Rectal smooth muscle tissue (tissue), 1 donor: ENCODE data around the gene BANF2.

Source experiments
- H3K27ac ChIP-seq: one replicate; pipeline ENCODE4 v1.7.0; 2013; ENCODE audit warnings: low read depth, low read length, inconsistent platforms
- H3K27me3 ChIP-seq: one replicate; pipeline ENCODE4 v1.7.0; 2013; ENCODE audit warnings: low read length; ENCODE audit not compliant: control insufficient read depth, insufficient read depth
- H3K36me3 ChIP-seq: one replicate; pipeline ENCODE4 v1.7.0; 2013; ENCODE audit warnings: low read length; ENCODE audit not compliant: control insufficient read depth, insufficient read depth
- H3K4me1 ChIP-seq: one replicate; pipeline ENCODE4 v1.7.0; 2013; ENCODE audit warnings: low read length; ENCODE audit not compliant: control insufficient read depth, insufficient read depth
- H3K4me3 ChIP-seq: one replicate; pipeline ENCODE4 v1.7.0; 2013; ENCODE audit warnings: low read length
- H3K9ac ChIP-seq: one replicate; pipeline ENCODE4 v1.7.0; 2013; ENCODE audit warnings: low read length

Gene BANF2

DNA sequence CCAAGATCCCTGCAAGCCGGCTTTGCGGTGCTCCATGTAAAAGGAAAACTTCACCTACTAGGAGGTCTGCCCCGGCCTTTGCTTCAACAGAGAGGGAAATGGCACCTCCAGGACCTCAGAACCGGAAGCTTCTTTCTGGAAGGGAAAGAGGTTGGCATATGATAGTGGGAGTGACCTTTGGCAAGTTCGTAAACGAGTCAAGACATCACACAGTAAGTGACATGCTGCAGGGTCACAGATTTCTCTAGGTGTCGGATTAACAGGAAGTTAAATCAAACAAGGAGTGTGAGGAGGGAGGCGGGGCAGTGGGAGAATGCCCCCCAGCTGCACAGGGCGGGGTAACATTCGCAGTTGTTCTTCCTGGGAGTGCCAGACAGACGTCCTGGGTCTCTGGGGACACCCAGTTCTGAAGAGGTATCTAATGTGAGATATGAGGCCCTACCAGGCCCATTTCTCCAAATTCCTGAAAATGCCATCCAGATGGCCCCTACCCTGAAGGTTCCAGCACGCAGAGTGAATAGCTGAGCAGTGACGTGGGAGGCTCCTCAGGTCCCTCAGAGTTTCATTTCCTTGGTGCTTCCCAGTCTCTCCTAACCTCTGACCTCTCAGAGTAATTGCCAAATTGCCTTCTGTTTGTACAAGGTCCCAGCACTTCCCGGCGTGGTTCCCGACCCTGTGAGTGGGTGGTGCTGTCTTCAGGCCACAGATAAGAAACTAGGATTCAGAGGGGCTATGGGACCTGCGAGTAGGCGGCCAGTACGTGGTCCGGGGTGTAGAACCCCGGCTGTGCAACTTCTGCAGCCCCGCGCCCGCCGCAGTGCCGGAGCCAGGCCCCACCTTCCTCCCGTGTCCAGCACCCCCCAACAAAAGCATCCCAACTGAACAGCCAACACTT is 19.6 kb upstream of the BANF2 start:
- peak overlapping the region; percentile 19 for H3K9ac ChIP-seq
- no peaks in the 10 kb centered on the region for H3K27me3 ChIP-seq
- H3K27ac ChIP-seq: peak overlapping the region; percentile 79
- peaks cover 10% of the 10 kb centered on the region for H3K4me1 ChIP-seq
- peak overlapping the region; percentile 80 for H3K4me3 ChIP-seq
- peaks cover 5% of the 10 kb centered on the region for H3K36me3 ChIP-seq

DNA sequence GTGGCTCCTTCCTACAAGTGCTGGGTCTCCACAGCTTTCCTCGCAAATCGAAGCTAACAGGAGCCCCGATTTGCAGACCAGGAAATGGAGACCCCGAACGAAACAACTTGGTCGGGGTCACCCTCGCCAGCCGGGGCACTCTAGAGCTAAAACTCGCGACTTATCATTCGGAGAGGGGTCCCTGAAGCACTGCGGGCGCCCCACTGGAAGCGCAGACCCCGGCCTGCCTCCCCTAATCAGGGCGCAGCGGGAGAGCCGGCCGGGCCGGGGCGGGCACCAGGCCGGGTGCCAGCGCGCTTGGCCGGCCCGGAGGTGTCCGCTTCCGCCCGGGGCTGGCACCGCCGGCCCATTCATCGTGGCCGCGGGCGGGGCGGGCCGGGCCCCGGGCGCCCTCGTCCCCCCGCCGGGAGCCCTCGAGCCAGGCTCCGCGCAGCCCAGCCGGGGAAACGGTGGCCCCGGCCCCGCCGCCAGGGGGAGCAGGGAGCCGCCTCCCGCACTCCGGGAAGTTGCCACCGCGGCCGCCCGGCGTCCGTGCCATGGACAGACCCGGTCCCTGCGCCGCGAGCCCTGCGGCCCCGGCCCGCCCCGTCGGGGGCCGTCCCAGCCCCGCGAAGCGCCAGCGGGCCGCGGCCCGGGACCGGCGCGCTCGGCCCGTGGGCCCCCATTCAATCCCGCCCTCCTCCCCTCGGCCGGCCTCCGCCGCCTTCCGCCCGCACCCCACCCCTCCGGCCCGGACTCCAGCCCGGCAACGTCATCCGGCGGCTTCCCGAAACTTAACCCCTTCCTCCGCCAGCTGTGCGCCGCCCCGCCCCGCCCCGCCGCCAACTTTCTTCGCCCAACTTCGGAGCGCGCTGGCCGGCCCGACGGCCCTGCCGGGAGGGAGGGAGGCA is 18.7 kb upstream of the BANF2 start:
- Histone ChIP-seq H3K27ac (peak overlapping the region; percentile 83), H3K36me3 (peaks cover 4% of the 10 kb centered on the region), H3K9ac (peak overlapping the region; percentile 19), H3K4me1 (peaks cover 6% of the 10 kb centered on the region), H3K4me3 (peak overlapping the region; percentile 80), H3K27me3 (no peaks in the 10 kb centered on the region)

DNA sequence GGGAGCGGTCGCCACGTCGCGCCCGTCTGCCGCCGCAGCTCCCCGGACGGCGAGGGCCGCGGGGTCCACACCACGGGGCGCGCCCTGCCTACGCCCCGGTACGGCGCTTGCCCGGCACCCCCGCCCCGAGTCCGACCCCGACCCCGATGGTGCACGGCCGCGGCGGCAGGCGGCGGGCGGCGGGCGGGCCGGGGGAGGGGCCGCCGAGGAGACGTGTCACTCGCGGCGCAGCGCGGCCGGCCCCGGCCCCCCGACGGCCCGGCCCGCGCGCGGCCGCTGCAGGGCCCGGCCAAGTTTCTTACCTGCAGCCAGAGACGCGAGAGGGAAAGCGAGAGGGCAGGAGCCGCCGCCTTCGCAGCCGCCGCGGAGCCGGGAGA is 18.1 kb upstream of the BANF2 start:
- Histone ChIP-seq H3K4me1 (peaks cover 6% of the 10 kb centered on the region), H3K27ac (peak overlapping the region; percentile 83), H3K36me3 (no peaks in the 10 kb centered on the region), H3K27me3 (no peaks in the 10 kb centered on the region), H3K9ac (peak overlapping the region; percentile 44), H3K4me3 (peak overlapping the region; percentile 75)

DNA sequence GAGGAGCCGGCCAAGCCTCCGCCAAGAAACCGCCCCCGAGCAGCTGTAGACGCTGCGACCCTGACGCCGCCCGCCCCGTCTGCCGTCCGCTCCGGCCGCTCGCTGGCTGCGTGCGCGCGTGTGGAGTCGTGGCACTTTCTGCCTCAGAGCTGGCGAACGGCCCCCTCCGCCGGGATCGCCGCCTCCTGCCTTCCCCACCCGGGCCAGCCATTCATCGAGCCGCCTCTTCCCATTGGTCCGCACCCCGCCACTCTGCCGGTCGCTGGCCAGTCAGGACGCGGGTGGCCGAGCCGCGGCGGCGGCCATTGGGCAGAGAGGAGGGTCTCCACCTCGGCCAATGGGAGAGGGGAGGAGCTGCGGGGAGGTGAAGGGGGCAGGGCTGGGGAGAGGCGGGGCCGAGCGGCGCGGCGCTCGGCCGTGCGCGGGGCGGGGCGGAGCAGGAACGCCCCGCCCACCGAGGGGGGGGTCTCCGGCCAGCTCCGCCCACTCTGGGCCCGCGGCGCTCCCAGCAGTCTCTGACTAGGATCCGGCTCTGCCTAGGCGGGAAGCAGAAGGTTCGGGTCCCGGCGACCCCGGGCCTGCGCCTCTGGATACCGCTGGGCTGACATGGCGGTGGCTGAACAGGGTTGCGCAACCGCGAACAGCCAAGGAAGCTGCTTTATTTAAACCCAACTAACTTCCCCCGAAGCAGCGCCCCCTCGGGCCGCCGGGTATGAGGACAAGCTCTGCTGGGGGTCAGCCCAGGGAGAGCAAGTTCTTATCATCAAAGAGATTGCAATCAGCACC is 17.5 kb upstream of the BANF2 start, which contains the start of gene RRBP1:
Gene RRBP1, minus strand, starts transcription at position 140 of the 786 bp plus-strand sequence. CDS start 21,735 bp downstream, outside the sequence.
- H3K4me1 ChIP-seq: peaks cover 6% of the 10 kb centered on the region

DNA sequence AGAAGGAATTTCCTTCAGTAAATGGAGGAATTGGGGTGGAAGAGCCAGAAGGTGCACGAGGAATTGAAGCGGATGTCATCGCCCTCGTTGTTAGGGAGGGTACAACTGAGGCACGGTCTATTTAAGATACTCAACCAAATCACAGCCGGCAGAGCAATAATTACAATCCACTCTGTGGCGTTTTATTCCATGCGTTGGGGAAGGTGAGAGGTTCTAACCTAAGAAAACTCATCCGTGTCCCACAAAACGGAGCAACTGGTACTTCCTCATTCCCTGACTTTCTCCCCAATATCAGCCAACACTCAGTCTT is 16.9 kb upstream of the BANF2 start:
- Histone ChIP-seq H3K27ac (no peak overlapping the region), H3K9ac (no peak overlapping the region), H3K36me3 (no peaks in the 10 kb centered on the region), H3K27me3 (no peaks in the 10 kb centered on the region), H3K4me3 (peak overlapping the region; percentile 76), H3K4me1 (peaks cover 6% of the 10 kb centered on the region)

More for the DNA sequence above, 17.5 kb upstream of the BANF2 start, which contains the start of gene RRBP1:
- Histone ChIP-seq H3K9ac (peak within 1 kb of the TSS; percentile 44), H3K4me3 (peak within 1 kb of the TSS; percentile 76), H3K36me3 (no peaks in the 10 kb centered on the region), H3K27me3 (no peaks in the 10 kb centered on the region), H3K27ac (peak within 1 kb of the TSS; percentile 83)

DNA sequence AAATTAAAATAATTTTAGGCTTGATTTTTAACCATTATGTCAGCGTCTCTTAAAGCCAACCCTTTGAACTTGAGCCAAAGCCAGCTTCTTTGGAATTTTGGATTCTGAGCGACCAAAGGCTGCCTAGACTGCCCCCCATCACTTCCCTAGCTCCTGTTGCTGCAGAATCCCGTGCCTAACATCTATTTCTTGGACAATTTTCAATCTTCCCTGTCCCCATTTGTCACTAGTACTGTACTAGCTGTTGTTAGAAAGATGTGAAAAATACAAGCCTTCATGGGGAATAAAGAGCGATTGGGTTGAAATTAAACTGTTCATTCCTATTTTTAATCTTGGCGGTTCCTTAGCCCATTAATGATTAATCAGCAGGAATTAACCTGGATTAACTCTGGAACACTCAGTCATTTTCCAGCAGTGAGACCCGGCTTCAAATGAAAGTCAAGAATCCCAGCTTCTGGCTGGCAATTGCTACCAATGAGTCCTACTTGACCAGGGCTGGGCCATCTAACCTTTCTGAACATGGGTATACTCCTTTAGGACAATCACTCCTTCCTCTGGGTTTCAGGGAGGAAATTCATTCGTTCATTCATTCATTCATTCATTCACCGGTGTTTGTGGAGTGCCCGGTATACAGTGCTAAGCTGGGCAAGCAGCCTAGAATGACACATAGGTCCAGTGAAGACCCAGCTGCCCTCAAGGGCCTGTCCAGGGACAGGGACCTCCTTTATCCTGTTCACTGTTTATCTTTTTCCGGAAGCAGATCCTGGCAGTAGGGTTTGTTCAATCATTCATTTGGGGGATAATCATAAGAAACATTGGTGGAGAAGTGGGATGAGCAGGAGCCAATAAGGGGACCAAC is 16.3 kb upstream of the BANF2 start:
- Histone ChIP-seq H3K4me3 (no peak overlapping the region), H3K27me3 (no peaks in the 10 kb centered on the region), H3K4me1 (peaks cover 6% of the 10 kb centered on the region), H3K9ac (no peak overlapping the region), H3K27ac (no peak overlapping the region), H3K36me3 (no peaks in the 10 kb centered on the region)

DNA sequence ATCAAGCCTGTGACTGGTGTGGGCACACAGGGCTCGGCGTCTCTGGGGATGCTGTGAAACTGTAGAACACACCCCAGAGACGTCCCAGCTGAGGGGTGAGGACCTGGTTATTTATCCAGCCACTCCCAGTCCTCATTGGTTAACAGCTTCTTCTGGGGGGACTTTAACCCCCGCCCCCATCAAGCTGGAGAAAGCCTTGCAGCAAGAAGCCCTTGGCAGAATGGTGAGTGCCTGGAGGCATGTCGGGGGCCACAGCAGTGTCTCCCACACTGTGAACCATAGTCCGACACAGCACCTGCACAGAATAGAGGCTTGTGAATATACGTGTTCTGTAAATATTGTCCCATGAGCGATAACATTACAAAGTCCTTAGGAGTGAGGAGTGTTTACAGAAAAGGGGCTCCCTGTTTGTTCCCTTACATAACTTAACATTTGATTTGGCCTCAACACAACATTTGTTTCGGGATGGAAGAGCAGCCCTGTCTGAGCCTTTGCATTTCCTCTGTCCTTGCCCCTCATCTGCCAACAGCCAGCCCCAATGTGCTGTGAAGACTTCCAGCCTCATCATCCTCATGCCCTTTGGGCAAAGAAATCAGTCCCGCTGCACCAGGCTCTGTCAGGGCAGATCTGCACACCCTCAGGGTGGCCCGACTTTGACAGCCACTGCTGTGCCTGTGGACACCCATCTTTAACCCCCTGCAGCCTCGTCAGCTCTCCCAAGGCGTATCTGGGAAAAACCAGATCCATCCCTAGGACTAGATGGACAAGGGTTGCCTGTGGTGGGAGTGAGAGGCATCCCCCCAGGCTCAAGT is 15.5 kb upstream of the BANF2 start:
- Histone ChIP-seq H3K36me3 (no peaks in the 10 kb centered on the region), H3K9ac (no peak overlapping the region), H3K4me3 (no peak overlapping the region)

DNA sequence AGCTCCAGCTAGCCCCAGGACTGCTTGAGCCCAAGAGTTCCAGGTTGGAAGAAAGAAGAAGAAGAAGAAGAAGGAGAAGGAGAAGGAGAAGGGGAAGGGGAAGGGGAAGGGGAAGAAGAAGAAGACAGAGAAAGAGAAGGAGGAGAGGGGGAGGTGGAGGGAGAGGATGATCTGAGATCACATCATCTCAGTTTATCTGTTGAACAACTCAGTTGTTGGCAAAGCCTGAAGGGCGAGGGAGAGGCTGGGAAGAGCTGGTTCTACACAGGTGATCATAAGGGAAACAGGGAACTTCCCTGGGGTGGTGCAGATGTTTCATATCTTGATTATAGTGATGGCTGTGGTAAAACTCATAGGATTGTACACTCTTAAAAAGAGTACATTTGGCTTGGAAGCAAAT is 14.6 kb upstream of the BANF2 start:
- Histone ChIP-seq H3K27ac (no peak overlapping the region), H3K9ac (no peak overlapping the region), H3K36me3 (no peaks in the 10 kb centered on the region), H3K4me1 (peaks cover 6% of the 10 kb centered on the region), H3K4me3 (no peak overlapping the region), H3K27me3 (no peaks in the 10 kb centered on the region)

More for the DNA sequence above, 15.5 kb upstream of the BANF2 start:
- H3K4me1 ChIP-seq: peaks cover 6% of the 10 kb centered on the region
- no peaks in the 10 kb centered on the region for H3K27me3 ChIP-seq
- H3K27ac ChIP-seq: no peak overlapping the region

DNA sequence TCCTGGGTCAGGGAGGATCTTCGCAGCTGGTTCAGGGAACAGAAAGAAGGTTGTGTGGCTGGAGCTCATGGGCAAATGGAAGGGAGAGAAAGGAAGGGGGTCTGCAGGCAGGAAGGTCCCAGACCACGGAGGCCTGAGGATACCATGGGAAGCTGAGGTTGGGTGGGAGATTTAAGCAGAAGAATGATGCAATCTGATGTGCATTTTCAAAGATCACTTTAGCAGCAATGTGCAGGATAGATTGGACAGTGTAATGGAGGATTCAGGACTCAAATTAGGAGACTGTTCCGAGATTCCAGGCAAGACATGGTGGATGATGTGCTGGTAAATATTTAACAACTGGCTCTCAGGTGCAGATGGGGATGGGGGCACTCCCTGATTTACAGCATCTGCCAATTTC is 12.0 kb upstream of the BANF2 start:
- Histone ChIP-seq H3K4me1 (peaks cover under 1% of the 10 kb centered on the region), H3K9ac (no peak overlapping the region), H3K4me3 (no peak overlapping the region), H3K27ac (no peak overlapping the region), H3K36me3 (no peaks in the 10 kb centered on the region), H3K27me3 (no peaks in the 10 kb centered on the region)

DNA sequence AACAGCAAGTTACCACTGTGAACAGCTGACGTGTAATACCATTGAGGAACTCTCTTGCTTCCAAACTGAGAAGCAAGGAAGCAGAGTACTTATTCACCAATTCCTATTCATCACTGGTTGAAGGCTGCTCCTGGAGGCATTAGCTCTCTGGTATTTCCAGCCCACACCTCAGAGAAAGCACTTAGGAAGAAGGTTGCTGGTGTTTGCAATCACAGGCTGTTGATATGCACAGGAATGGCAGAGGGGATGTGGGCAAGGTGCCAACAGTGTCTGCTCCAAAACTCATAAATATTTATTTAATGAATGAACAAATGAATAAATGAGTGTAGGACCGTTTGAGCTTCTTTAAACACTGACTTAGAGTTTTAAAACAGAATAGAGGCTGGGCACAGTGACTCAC is 10.8 kb upstream of the BANF2 start:
- Histone ChIP-seq H3K27me3 (no peaks in the 10 kb centered on the region), H3K27ac (no peak overlapping the region), H3K4me1 (peaks cover 2% of the 10 kb centered on the region), H3K9ac (no peak overlapping the region), H3K4me3 (no peak overlapping the region), H3K36me3 (no peaks in the 10 kb centered on the region)

DNA sequence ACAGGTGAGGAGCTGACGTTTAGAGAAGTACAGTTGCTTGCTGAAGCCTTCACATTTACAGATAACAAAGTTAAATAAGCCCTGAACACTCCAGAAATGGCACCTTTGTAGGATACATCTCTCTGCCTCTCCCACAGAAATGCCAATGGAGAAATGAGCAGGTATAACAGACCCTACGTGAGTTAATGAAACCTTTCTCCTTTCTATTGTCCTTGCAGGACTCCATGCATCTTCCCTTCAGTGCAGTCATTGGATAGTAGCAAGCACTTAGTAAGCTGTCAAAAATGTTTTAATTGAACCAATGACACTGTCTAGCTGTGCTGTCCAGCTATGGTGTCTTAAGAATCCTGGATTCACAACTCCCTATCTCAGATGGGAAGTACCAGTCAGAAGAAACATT is 9.6 kb upstream of the BANF2 start:
- Histone ChIP-seq H3K27ac (no peak overlapping the region), H3K4me1 (peaks cover 2% of the 10 kb centered on the region), H3K9ac (no peak overlapping the region), H3K4me3 (no peak overlapping the region), H3K36me3 (no peaks in the 10 kb centered on the region), H3K27me3 (no peaks in the 10 kb centered on the region)
